Caco-2 (cell line): ENCODE results near the gene CHD9. TPM values are rescaled to one million over a fixed set of nuclear protein-coding genes. Genes with fewer than 3 reads are reported as not detected.
A peak's percentile ranks its signal among the peaks of the same experiment; 100 is the strongest.
"Not testable (repeated sequence)": the region's sequence is repeated elsewhere in the genome, so short reads cannot be mapped to it uniquely, and the experiment has no call there.

Experiments
- BruUV-seq: library from RNA; stranded (reverse); fragments of 400-500 nt; replicated peaks from 2 replicates; lab custom pipeline; 2021; lab: Mats Ljungman, UMichigan
- CTCF ChIA-PET: fragments of 300-600 bp; sonication (Branson Sonifier 250); formaldehyde crosslinking; loops from one replicate; lab custom pipeline; 2022; ENCODE audit warnings: antibody characterized with exemption; lab: Charles Lee
- POLR2A ChIA-PET: fragments of 300-600 bp; sonication (Branson Sonifier 250); formaldehyde crosslinking; loops from one replicate; lab custom pipeline; 2022; ENCODE audit warnings: antibody characterized with exemption; lab: Charles Lee
- DNase-seq, 2 experiments: peaks; one replicate each; pipeline versions ENCODE4 v3.0.0 to v3.0.0-alpha.2; 2020 to 2022
- H3K27me3 ChIP-seq: replicated peaks from 2 replicates; pipeline ENCODE4 v1.6.0; 2011; ENCODE audit warnings: low read length; ENCODE audit not compliant: control insufficient read depth, insufficient read depth
- H3K36me3 ChIP-seq: 2 replicates; pipeline ENCODE4 v1.5.1; 2011; ENCODE audit warnings: low read length; ENCODE audit not compliant: control insufficient read depth, insufficient read depth
- H3K4me1 ChIP-seq: fragments of 250-450 bp; sonication (Bioruptor Pico); 2 replicates; pipeline ENCODE4 v1.5.1; 2020; ENCODE audit warnings: mild to moderate bottlenecking
- H3K4me3 ChIP-seq: 2 replicates; pipeline ENCODE4 v1.5.1; 2011; ENCODE audit warnings: low read depth, mild to moderate bottlenecking, control low read depth, low read length
- H3K9me3 ChIP-seq: fragments of 250-450 bp; sonication (Bioruptor Pico); 2 replicates; pipeline ENCODE4 v1.5.1; 2020; ENCODE audit warnings: mild to moderate bottlenecking, moderate library complexity
- H3K27ac Mint-ChIP-seq: one replicate; pipeline ENCODE4 v1.8.0; 2022; ENCODE audit warnings: mixed read lengths; ENCODE audit not compliant: unreplicated experiment
- H3K27me3 Mint-ChIP-seq: one replicate; pipeline ENCODE4 v1.8.0; 2022; ENCODE audit warnings: mixed read lengths; ENCODE audit not compliant: insufficient read depth, unreplicated experiment
- H3K36me3 Mint-ChIP-seq: one replicate; pipeline ENCODE4 v1.8.0; 2022; ENCODE audit warnings: mild to moderate bottlenecking, mixed read lengths; ENCODE audit not compliant: insufficient read depth, unreplicated experiment
- H3K4me1 Mint-ChIP-seq: one replicate; pipeline ENCODE4 v1.8.0; 2022; ENCODE audit warnings: low read depth, mixed read lengths; ENCODE audit not compliant: unreplicated experiment
- H3K4me3 Mint-ChIP-seq: one replicate; pipeline ENCODE4 v1.8.0; 2022; ENCODE audit warnings: mild to moderate bottlenecking, moderate library complexity, mixed read lengths; ENCODE audit not compliant: unreplicated experiment
- H3K9me3 Mint-ChIP-seq: one replicate; pipeline ENCODE4 v1.8.0; 2022; ENCODE audit warnings: mixed read lengths; ENCODE audit not compliant: unreplicated experiment
- CTCF ChIP-seq, 2 experiments: fragments of 200-600 bp in 1 of 2; IDR thresholded peaks; 1 replicate in 1 of 2; 2 replicates in 1 of 2; pipeline versions ENCODE4 v1.5.1 to v1.8.0; 2011 to 2022; ENCODE audit warnings: antibody characterized with exemption in 1 of 2, control low read depth in 1 of 2, inconsistent platforms in 1 of 2, low read depth in 1 of 2, low read length in 1 of 2, mild to moderate bottlenecking in 1 of 2, moderate library complexity in 1 of 2; ENCODE audit not compliant: insufficient read depth in 1 of 2, severe bottlenecking in 1 of 2, unreplicated experiment in 1 of 2
- intact Hi-C: fragments of 100-400 bp; cut with micrococcal nuclease; formaldehyde crosslinking; loops from one replicate; pipeline ENCODE4 v1.10.0; 2022; ENCODE audit not compliant: unreplicated experiment
- total RNA-seq: library from RNA; stranded (reverse); gene quantifications from 2 replicates; pipeline ENCODE4 v1.2.3, GENCODE V29; 2022

The CHD9 gene
- total RNA-seq, 1 experiment from 2014 or later, result 29.1 TPM

- H3K4me3 Mint-ChIP-seq, result no peak overlapping the region
- no peak for TF ChIP-seq CTCF (IDR thresholded peaks at IDR 0.05; ENCODE audit: insufficient read depth in 1 of 2, low read depth in 1 of 2, low read length in 1 of 2, severe bottlenecking in 1 of 2, unreplicated experiment in 1 of 2)
Observed at GRCh38 chr16:53183442-53183841, 128.7 kb downstream of the CHD9 start.

DNA sequence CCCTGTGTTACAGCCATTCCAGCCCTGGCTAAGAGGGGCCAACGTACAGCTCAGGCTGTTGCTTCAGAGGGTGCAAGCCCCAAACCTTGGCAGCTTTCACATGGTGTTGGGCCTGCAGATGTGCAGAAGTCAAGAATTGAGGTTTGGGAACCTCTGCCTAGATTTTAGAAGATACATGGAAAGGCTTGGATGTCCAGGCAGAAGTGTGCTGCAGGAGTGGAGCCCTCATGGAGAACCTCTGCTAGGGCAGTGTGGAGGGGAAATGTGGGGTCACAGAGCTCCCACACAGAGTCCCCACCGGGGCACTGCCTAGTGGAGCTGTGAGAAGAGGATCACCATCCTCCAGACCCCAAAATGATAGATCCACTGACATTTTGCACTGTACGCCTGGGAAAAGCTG, 130.9 kb downstream of the CHD9 start:
- DNase-seq, result peak in 1 of 2 experiments; percentile 16
- POLR2A ChIA-PET, intact Hi-C loops, H3K9me3 ChIP-seq, H3K27me3 ChIP-seq, BruUV-seq, H3K4me3 Mint-ChIP-seq, H3K36me3 Mint-ChIP-seq, H3K4me3 ChIP-seq, H3K4me1 ChIP-seq, H3K4me1 Mint-ChIP-seq, CTCF ChIA-PET, H3K36me3 ChIP-seq, H3K27ac Mint-ChIP-seq, H3K27me3 Mint-ChIP-seq: not testable (repeated sequence)
- H3K9me3 Mint-ChIP-seq, result peaks cover 34% of the 10 kb centered on the region

More at GRCh38 chr16:53183442-53183841, 128.7 kb downstream of the CHD9 start:
- Mint-ChIP-seq H3K36me3 (peaks cover 5% of the 10 kb centered on the region), H3K4me1 (no peaks in the 10 kb centered on the region), H3K27ac (no peak overlapping the region), H3K27me3 (no peaks in the 10 kb centered on the region), H3K9me3 (peaks cover 34% of the 10 kb centered on the region)
- CTCF ChIA-PET, result no interaction called here
- DNase-seq, result no peak
- Histone ChIP-seq H3K4me3 (no peak overlapping the region), H3K36me3 (no peaks in the 10 kb centered on the region), H3K27me3 (no peaks in the 10 kb centered on the region), H3K9me3 (peaks cover 5% of the 10 kb centered on the region; the same call in 1 of the 2 replicates), H3K4me1 (no peaks in the 10 kb centered on the region)
- POLR2A ChIA-PET, result no interaction called here
- no TSS peak for BruUV-seq
- intact Hi-C loops, result no loop called here

- Mint-ChIP-seq H3K27me3 (no peaks in the 10 kb centered on the region), H3K36me3 (peaks cover 5% of the 10 kb centered on the region), H3K4me1 (no peaks in the 10 kb centered on the region), H3K9me3 (peaks cover 34% of the 10 kb centered on the region), H3K27ac (no peak overlapping the region), H3K4me3 (no peak overlapping the region)
- peaks cover 5% of the 10 kb centered on the region; the same call in 1 of the 2 replicates for H3K9me3 ChIP-seq
- no TSS peak for BruUV-seq
- DNase-seq, result no peak
- CTCF ChIA-PET, result no interaction called here
- no peak for TF ChIP-seq CTCF (IDR thresholded peaks at IDR 0.05; ENCODE audit: insufficient read depth in 1 of 2, low read depth in 1 of 2, low read length in 1 of 2, severe bottlenecking in 1 of 2, unreplicated experiment in 1 of 2)
- POLR2A ChIA-PET, result no interaction called here
- no peaks in the 10 kb centered on the region for H3K36me3 ChIP-seq
- H3K4me3 ChIP-seq, result no peak overlapping the region
- intact Hi-C loops, result no loop called here
- no peaks in the 10 kb centered on the region for H3K27me3 ChIP-seq
- no peaks in the 10 kb centered on the region for H3K4me1 ChIP-seq
Observed at GRCh38 chr16:53187775-53188174, 133.0 kb downstream of the CHD9 start.

DNA sequence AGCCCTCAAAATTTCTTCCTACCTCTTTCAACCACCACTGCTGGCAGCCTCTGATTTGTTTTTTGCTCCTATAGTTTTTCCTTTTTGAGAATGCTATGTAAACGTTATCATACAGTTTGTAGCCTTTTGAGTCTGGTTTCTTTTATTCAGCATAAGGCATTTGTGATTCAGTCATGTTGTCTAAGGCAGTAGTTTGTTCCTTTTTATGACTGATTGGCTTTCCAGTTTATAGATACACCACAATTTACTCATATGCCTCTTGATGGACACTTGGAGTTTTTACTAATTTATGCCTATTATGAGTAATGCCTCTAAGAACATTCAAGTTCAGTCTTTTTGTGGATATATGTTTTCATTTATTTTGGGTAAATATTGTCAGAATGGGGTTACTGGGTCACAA, 136.6 kb downstream of the CHD9 start:
- no TSS peak for BruUV-seq

More for the DNA sequence above, 136.6 kb downstream of the CHD9 start:
- POLR2A ChIA-PET, result no interaction called here
- no peaks in the 10 kb centered on the region for H3K4me1 Mint-ChIP-seq
- intact Hi-C loops, result no loop called here
- no peak overlapping the region for H3K27ac Mint-ChIP-seq
- Histone ChIP-seq H3K36me3 (no peaks in the 10 kb centered on the region), H3K4me1 (no peaks in the 10 kb centered on the region), H3K4me3 (no peak overlapping the region), H3K27me3 (no peaks in the 10 kb centered on the region), H3K9me3 (no peaks in the 10 kb centered on the region)
- no peak for DNase-seq
- H3K4me3 Mint-ChIP-seq, result no peak overlapping the region
- no peak for TF ChIP-seq CTCF (IDR thresholded peaks at IDR 0.05; ENCODE audit: insufficient read depth in 1 of 2, low read depth in 1 of 2, low read length in 1 of 2, severe bottlenecking in 1 of 2, unreplicated experiment in 1 of 2)
- H3K36me3 Mint-ChIP-seq, result no peaks in the 10 kb centered on the region
- peaks cover 16% of the 10 kb centered on the region for H3K9me3 Mint-ChIP-seq
- no peaks in the 10 kb centered on the region for H3K27me3 Mint-ChIP-seq
- CTCF ChIA-PET, result no interaction called here
